HG02938 (cell line): ENCODE results near the gene RETSAT.
"Not testable (repeated sequence)": the region's sequence is repeated elsewhere in the genome, so short reads cannot be mapped to it uniquely, and the experiment has no call there.

Experiments
- ATAC-seq: cut with Tn5 transposase; IDR thresholded peaks from one replicate; pipeline ENCODE4 v1.9.1; 2021; ENCODE audit warnings: mild to moderate bottlenecking, moderate library complexity; ENCODE audit not compliant: unreplicated experiment

RETSAT gene

GRCh38 chr2:85354286-85355072 is at the start of gene RETSAT, which contains the start of gene ELMOD3:
Gene RETSAT, minus strand, starts transcription at chr2:85354528. Its CDS starts 21 bp downstream, at chr2:85354507.
Gene ELMOD3, plus strand, starts transcription at chr2:85354769. Its CDS starts 2,430 bp downstream, at chr2:85357199.
- peak; percentile 94 for ATAC-seq

DNA sequence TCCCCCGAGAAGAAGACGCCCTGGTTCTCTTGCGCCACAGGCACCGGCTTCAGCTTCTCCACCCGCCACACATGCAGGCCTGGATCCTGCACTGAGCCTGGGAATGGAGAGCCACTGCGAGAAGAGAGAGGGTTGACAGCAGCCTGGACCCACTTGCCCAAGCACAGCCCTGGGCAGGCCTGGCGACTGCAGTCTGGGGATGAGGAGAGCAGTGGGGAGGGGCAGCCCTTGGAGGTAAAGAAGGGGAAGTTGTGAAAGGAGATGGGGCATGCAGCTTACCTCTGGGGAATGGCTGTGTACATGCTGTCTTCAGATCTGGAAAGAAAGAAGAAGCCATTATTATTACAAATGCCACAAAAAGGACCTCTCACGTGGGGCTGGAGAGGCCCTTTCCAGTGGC is 47.5 kb upstream of the RETSAT start:
- no peak for ATAC-seq

DNA sequence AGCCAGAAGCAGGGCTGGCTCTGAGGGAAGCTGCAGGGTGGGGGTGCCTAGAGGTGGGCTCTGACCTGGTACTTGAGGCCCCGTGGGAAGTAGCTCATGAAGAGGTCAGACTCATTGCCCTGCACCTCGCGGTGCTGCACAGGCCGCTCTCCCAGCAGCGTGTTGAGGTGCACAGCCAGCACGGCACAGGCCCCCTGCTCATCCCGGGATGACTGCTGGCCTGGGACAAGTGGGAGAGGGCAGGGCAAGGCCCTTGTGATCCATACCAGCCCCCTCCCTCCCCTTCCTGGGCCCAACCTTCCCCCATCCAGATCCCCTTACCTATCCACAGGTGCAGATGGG is 47.1 kb upstream of the RETSAT start:
- ATAC-seq = no peak

DNA sequence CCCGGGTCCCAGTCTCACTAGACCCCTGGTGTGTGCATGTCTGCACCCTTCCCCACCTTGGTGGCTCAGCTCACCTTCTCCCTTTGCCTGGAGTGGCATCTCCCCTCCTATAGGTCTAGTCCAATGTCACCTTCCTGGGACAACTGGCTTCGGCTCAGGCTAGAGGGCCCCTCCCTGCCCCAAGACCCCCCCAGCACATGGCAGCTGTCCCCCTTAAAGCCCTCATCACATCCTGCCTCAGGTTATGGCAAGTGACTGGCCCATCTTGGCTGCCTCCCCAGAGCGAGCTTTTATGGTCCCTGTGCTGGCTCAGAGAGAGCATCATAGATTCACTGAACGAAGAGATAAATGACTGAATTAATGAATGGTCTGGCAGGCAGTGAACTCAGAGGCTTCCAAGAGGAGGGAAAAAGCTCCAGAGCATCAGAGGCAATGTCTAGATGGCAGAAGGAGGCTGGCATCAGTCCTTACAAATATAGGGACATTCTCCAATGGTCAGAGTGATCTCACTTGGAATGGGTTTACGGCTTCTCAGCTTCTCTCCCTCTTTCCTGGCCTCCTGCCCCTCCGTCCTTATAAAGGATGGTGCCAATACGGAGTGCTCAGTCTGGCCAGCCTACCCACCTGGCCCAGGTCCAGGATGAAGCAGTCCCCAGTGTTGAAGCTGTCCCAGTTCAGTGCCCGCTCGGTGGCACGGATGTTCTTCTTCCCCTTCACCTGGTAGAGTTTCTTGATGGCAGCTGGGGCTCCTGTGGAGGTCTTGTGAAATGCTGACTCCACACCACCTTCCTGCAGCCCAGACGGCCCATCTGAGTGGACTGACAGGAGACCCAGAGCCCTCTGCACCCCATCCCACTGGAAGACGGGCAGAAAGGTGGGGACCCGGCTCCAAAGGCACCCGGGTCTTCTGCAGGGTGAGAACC is 46.5 kb upstream of the RETSAT start:
- ATAC-seq = no peak

DNA sequence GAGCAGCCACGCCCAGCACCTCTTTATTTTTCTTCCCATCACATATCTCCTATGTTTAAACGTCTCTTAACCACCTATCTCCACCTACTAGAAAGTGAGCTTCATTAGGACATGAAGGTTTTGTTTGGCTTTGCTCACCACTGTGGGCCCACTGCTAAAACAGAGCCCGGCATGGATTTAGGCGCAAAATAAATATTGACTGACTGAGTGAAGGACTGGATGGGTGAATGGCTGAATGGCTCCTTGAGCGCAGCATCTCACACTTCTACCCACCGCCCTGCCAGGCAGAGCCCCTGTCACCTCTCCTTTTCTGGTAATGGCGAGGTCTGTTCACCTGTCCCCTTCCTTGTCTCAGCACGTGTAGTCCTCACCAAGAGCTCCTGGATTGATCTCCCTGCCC is 45.7 kb upstream of the RETSAT start:
- no peak for ATAC-seq

GRCh38 chr2:85399183-85399455 is 44.8 kb upstream of the RETSAT start:
- ATAC-seq = no peak

GRCh38 chr2:85398426-85399182 is 44.3 kb upstream of the RETSAT start:
- no peak for ATAC-seq

DNA sequence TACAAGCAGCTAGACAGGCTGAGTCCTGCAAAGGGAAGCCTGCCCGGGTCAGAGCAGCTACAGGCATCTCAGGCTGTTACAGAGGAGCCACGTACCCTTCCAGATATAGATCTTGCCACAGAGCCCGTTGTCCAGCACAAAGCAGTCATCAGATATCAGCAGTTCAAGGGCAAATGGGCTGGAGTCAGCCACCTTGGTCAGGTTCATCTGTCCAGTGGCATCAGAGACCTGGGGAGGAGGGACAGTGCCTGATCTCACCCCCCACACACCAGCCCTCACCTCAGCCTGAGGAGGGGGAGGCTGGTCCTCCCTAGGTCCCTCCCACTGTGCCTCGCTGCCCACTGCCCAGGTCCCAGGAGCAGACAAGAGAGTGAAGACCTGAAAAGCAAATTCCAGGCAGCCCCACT is 43.6 kb upstream of the RETSAT start:
- ATAC-seq = no peak

- ATAC-seq = no peak
Observed at GRCh38 chr2:85396531-85397470, 42.5 kb upstream of the RETSAT start.

DNA sequence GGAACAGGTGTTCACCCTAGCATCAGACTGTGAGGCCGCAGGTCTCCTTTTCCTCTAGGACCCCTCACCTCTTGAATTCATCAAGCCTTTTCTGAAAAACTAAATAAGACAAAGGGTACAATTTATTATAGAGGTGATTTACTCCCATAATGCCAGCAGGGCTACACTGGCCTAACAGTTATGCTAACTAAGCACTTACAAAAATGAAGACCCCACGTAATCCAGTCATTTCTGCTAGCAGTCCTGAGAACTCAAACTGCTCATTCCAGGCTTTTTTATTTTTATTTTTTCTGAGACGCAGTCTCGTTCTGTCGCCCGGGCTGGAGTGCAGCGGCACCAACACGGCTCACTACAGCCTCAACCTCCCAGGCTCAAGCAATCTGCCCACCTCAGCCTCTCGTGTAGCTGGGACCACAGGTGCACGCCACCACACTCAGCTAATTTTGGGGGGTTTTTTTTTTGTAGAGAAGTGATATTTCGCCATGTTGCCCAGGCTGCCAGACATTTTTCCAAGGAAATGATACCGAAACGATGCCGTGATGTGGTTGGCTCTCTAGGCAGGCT is 41.7 kb upstream of the RETSAT start:
- no peak for ATAC-seq

GRCh38 chr2:85394976-85395375 is 40.6 kb upstream of the RETSAT start:
- no peak for ATAC-seq

DNA sequence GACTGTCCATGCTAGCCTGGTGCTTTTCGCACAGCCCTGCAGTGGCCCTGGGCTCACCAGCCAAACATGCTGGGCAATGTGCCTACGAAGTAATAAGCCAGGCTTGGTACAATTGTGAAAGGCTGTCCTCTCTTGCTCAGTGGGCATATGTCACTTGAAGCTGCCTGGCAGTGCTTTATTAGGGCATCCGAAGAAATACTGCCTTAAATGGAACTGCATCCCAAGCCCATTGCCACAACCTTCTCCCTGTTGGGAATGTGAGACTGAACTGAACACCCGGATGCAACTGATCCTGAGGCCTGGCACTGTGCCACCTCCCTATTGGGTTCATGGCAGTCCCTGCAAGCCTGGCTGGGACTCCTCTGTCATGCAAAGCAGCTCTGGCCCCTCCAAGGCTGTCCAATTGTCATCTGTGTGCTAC is 39.9 kb upstream of the RETSAT start:
- ATAC-seq = no peak

DNA sequence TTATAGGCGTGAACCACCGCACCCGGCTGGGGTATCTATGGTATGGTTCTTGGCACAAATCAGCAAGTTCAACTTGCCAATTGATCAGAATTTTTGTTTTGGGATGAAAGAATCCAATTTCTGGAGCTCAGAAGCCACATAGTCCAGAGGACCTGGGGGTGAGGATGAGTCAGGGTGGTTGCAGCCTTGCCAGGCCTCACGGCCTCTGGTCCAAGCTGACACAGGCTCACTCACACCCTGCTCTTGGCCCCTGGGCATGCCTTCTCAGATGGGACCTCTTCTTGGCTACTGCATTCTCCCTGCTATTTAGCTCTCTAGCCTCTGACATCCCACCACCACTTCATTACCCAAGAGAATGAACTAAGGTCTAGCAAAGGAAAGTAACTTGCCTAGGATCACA is 39.5 kb upstream of the RETSAT start:
- no peak for ATAC-seq

- no peak for ATAC-seq
Observed at GRCh38 chr2:85390941-85391669, 36.8 kb upstream of the RETSAT start.

DNA sequence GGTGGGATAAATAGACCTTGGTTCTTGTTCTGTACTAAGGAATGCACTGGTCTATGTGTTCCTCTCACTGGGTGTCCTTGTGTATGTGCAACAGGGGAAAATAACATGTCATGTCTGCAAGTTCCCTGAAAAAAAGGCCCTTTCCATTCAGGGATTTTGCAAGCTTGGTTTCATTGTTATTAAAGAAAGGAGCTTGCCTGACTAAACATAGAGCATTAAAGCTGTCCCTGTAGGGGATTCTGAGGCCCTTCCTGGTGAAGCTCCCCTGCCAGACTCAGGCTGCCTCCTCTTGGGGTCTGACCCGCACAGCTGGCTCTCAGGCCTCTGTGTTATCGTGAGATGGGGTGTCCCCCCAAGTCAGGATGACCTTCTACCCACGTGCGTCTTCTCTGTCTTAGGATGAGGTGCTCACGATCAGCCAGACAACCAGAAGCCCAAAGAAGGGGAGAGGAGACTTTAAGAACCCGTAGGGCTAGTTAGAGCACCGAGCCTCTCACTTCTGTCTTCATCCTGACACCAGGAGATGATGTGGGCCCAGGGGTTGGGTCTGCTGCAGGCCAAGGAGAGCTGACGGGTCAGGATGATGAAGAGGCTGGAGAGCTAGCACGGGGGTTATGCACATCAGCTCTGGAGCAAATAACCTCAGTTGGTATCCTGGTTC is 34.7 kb upstream of the RETSAT start:
- ATAC-seq = no peak

DNA sequence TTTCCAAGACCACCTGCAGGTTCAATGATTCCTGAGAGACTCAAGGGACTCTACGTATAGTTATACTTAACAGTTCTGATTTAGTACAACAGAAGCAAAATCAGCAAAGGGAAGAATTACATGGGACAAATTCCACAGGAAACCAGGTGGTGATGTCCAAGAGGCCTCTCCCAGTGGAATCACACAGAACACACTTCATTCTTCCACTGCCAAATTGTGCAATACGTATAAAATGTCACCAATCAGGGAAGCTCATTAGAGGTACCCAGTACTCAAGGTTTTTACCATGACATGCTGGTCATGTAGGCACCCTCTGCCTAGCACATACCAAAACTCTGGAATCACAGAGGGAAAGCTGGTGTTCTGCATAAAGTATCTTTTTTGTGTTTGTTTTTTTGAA is 33.4 kb upstream of the RETSAT start:
- ATAC-seq = no peak

- no peak for ATAC-seq
Observed at GRCh38 chr2:85385746-85386145, 31.4 kb upstream of the RETSAT start.

DNA sequence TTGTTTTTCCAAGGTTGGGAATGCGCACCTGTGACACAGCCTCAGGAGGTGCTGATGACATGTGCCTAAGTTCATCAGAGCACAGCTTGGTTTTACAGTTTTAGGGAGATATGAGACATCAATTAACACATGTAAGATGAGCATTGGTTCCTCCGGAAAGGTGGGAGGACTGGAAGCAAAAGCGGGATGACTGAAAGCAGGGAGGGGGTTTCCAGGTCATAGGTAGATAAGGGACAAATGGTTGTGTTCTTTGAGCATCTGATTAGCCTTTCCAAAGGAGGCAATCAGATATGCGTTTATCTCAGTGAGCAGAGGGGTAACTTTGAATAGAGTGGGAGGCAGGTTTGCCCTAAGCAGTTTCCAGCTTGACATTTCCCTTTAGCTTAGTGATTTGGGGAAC is 29.5 kb upstream of the RETSAT start:
- ATAC-seq = no peak

- not testable (repeated sequence) for ATAC-seq
Observed at GRCh38 chr2:85383151-85383550, 28.8 kb upstream of the RETSAT start.
